ENCODE measurements around the gene SNU13.
"Not testable (repeated sequence)": the region's sequence is repeated elsewhere in the genome, so short reads cannot be mapped to it uniquely, and the experiment has no call there.

Gene SNU13

GRCh38 chr22:41676134-41676533 is 12.5 kb downstream of the SNU13 start:
- DNase-seq, result no peak

- DNase-seq, result no peak
Measured at GRCh38 chr22:41674846-41675340, 13.8 kb downstream of the SNU13 start.

- no peak for DNase-seq
Measured at GRCh38 chr22:41672780-41673509, 15.7 kb downstream of the SNU13 start.

GRCh38 chr22:41672096-41672495 is 16.6 kb downstream of the SNU13 start:
- DNase-seq, result not testable (repeated sequence)

GRCh38 chr22:41668971-41669911 is 19.4 kb downstream of the SNU13 start:
- no peak for DNase-seq

- DNase-seq, result no peak
Measured at GRCh38 chr22:41664951-41665350, 23.7 kb downstream of the SNU13 start.

GRCh38 chr22:41664490-41664889 is 24.2 kb downstream of the SNU13 start:
- DNase-seq, result no peak

GRCh38 chr22:41663594-41663993 is 25.1 kb downstream of the SNU13 start:
- not testable (repeated sequence) for DNase-seq

- no peak for DNase-seq
Measured at GRCh38 chr22:41661713-41662112, 27.0 kb downstream of the SNU13 start.

GRCh38 chr22:41661088-41661487 is 27.6 kb downstream of the SNU13 start:
- DNase-seq, result no peak

- DNase-seq, result no peak
Measured at GRCh38 chr22:41660416-41660815, 28.3 kb downstream of the SNU13 start.

GRCh38 chr22:41659941-41660340 is 28.7 kb downstream of the SNU13 start:
- no peak for DNase-seq

- no peak for DNase-seq
Measured at GRCh38 chr22:41658869-41659268, 29.8 kb downstream of the SNU13 start.

- DNase-seq, result no peak
Measured at GRCh38 chr22:41657709-41658108, 31.0 kb downstream of the SNU13 start.

- no peak for DNase-seq
Measured at GRCh38 chr22:41656556-41656955, 32.1 kb downstream of the SNU13 start.

GRCh38 chr22:41654322-41654721 is 34.3 kb downstream of the SNU13 start:
- DNase-seq, result no peak

GRCh38 chr22:41650821-41651220 is 37.8 kb downstream of the SNU13 start:
- DNase-seq, result no peak

- no peak for DNase-seq
Measured at GRCh38 chr22:41650229-41650628, 38.4 kb downstream of the SNU13 start.

GRCh38 chr22:41648432-41648831 is 40.2 kb downstream of the SNU13 start:
- DNase-seq, result no peak

- DNase-seq, result no peak
Measured at GRCh38 chr22:41647771-41648170, 40.9 kb downstream of the SNU13 start.

- DNase-seq, result no peak
Measured at GRCh38 chr22:41642331-41643110, 46.1 kb downstream of the SNU13 start.

- DNase-seq, result no peak
Measured at GRCh38 chr22:41641854-41642253, 46.8 kb downstream of the SNU13 start.

GRCh38 chr22:41638748-41639147 is 49.9 kb downstream of the SNU13 start:
- DNase-seq, result no peak
